Measurements from ENCODE around the gene HDAC2. TPM values are rescaled to one million over a fixed set of nuclear protein-coding genes. Genes with fewer than 3 reads are reported as not detected.
A peak's percentile ranks its signal among the peaks of the same experiment; 100 is the strongest.
"Not testable (repeated sequence)": the region's sequence is repeated elsewhere in the genome, so short reads cannot be mapped to it uniquely, and the experiment has no call there.

Gene HDAC2
- total RNA-seq, 1 donor = 86.8 TPM

- no peak overlapping the region for H3K4me3 ChIP-seq (ENCODE audit: low read depth, low read length)
- DNase-seq (ENCODE audit: low read depth) = peak; percentile 88
- TF ChIP-seq CTCF (IDR thresholded peaks at IDR 0.05; ENCODE audit: insufficient read depth, low read depth, low read length) = peak; percentile 83
Observed at GRCh38 chr6:113994934-113995342, 24.0 kb upstream of the HDAC2 start.

- no peak for DNase-seq (ENCODE audit: low read depth)
- no peak overlapping the region for H3K4me3 ChIP-seq (ENCODE audit: low read depth, low read length)
- no peak for TF ChIP-seq CTCF (IDR thresholded peaks at IDR 0.05; ENCODE audit: insufficient read depth, low read depth, low read length)
Observed at GRCh38 chr6:113989675-113990074, 18.7 kb upstream of the HDAC2 start.

- H3K4me3 ChIP-seq (ENCODE audit: low read depth, low read length); DNase-seq (ENCODE audit: low read depth): not testable (repeated sequence)
Observed at GRCh38 chr6:113982675-113983074, 11.7 kb upstream of the HDAC2 start.

GRCh38 chr6:113982055-113982550 lies 11.2 kb upstream of the HDAC2 start:
- no peak for DNase-seq (ENCODE audit: low read depth)

GRCh38 chr6:113980937-113981554 lies 10.1 kb upstream of the HDAC2 start:
- DNase-seq (ENCODE audit: low read depth) = no peak
- no peak overlapping the region for H3K4me3 ChIP-seq (ENCODE audit: low read depth, low read length)
- TF ChIP-seq CTCF (IDR thresholded peaks at IDR 0.05; ENCODE audit: insufficient read depth, low read depth, low read length) = peak; percentile 60

More at GRCh38 chr6:113982055-113982550, 11.2 kb upstream of the HDAC2 start:
- no peak overlapping the region for H3K4me3 ChIP-seq (ENCODE audit: low read depth, low read length)
- TF ChIP-seq CTCF (IDR thresholded peaks at IDR 0.05; ENCODE audit: insufficient read depth, low read depth, low read length) = no peak

GRCh38 chr6:113979937-113980336 lies 9.0 kb upstream of the HDAC2 start:
- DNase-seq (ENCODE audit: low read depth) = no peak
- H3K4me3 ChIP-seq (ENCODE audit: low read depth, low read length) = no peak overlapping the region
- TF ChIP-seq CTCF (IDR thresholded peaks at IDR 0.05; ENCODE audit: insufficient read depth, low read depth, low read length) = no peak

- no peak for DNase-seq (ENCODE audit: low read depth)
- no peak overlapping the region for H3K4me3 ChIP-seq (ENCODE audit: low read depth, low read length)
- TF ChIP-seq CTCF (IDR thresholded peaks at IDR 0.05; ENCODE audit: insufficient read depth, low read depth, low read length) = no peak
Observed at GRCh38 chr6:113978084-113978675, 7.2 kb upstream of the HDAC2 start.
